Body of pancreas (tissue), 4 donors: ENCODE results near the gene DHRS1. TPM values are rescaled to one million over a fixed set of nuclear protein-coding genes. Genes with fewer than 3 reads are reported as not detected.

Experiments
- ATAC-seq: fragments of 150-250 bp; one replicate; pipeline ENCODE4 v1.9.1; 2016
- DNase-seq, 4 donors: peaks; one replicate each; pipeline ENCODE4 v3.0.0-alpha.2; 2019
- H3K27ac ChIP-seq, 4 donors: fragments of 200-600 bp; sonication (generic); 1 replicate in 3 of 4; 2 replicates in 1 of 4; pipeline versions ENCODE4 v1.5.1 to v1.6.1; 2016 to 2019; ENCODE audit warnings: mild to moderate bottlenecking in 1 of 4, mixed read lengths in 1 of 4, moderate library complexity in 1 of 4
- H3K27me3 ChIP-seq, 2 donors: fragments of 200-600 bp; sonication (generic); one replicate each; pipeline ENCODE4 v1.6.0; 2016; ENCODE audit warnings: mild to moderate bottlenecking in 1 of 2
- H3K36me3 ChIP-seq, 2 donors: fragments of 200-600 bp; sonication (generic); replicated peaks in 1 of 2; 2 replicates each; pipeline ENCODE4 v1.5.1; 2016; ENCODE audit warnings: low read depth in 2 of 2; ENCODE audit not compliant: insufficient read depth in 1 of 2
- H3K4me1 ChIP-seq: fragments of 200-600 bp; sonication (generic); one replicate; pipeline ENCODE4 v1.6.0; 2016
- H3K4me3 ChIP-seq, 2 donors: fragments of 200-600 bp; sonication (generic); 1 replicate in 1 of 2; 2 replicates in 1 of 2; pipeline ENCODE4 v1.5.1; 2016 to 2019
- H3K9me3 ChIP-seq, 3 donors: fragments of 200-600 bp; sonication (generic); 1 replicate in 2 of 3; 2 replicates in 1 of 3; pipeline ENCODE4 v1.5.1; 2016
- POLR2A ChIP-seq, 3 donors: fragments of 450-650 bp; IDR thresholded peaks; one replicate each; pipeline ENCODE4 v1.6.1; 2016; ENCODE audit warnings: antibody characterized with exemption in 3 of 3, mild to moderate bottlenecking in 2 of 3
- WGBS, 2 donors: methylation state at CpG; one replicate each; pipeline ENCODE4 v1.1.5; 2017; 5-methylcytosine and 5-hydroxymethylcytosine counted together
- intact Hi-C: fragments of 100-400 bp; cut with DNase I; formaldehyde crosslinking; loops from one replicate; pipeline ENCODE4 v1.15.1; 2023
- total RNA-seq, 2 donors: library from RNA; depleted of rRNA; stranded (reverse); fragments of >200 nt; gene quantifications; one replicate each; pipeline ENCODE4 v1.1.0, GENCODE V29; 2016
- TF ChIP-seq, protein P1 (sequence below), 7 experiments: fragments of 450-650 bp in 4 of 7; fragments of 200-600 bp in 3 of 7; sonication (generic) in 3 of 7; IDR thresholded peaks; one replicate each; pipeline ENCODE4 v1.5.1; 2016 to 2019; ENCODE audit warnings: antibody characterized with exemption in 7 of 7

The DHRS1 gene
- total RNA-seq, 2 donors from 2014 or later: 18.8 to 31.4 TPM

DNA sequence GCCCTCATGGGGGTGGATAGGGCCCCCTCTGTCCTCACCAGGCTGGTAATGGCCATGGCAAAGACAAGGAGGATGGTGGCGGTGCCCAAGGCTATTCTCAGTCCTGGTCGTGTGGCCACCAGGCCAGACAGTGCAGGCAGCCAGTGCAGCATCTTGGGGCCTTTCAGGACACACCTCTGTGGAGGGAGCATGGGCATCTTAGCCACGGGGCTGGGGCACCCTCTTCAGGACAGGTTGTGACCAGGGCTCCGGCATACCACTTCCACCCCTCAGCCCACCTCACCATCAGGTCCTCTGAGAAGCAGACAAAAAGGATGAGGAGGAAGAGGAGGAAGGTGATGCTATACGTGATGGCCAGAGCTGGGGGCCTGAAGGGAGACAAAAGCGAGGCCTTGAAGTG, 24.4 kb upstream of the DHRS1 start:
- WGBS, 2 donors: 67 to 83% methylated on average over 2 to 6 of the region's 6 CpGs
- Histone ChIP-seq H3K36me3 (no peaks in the 10 kb centered on the region), H3K27ac (no peak overlapping the region), H3K4me1 (no peaks in the 10 kb centered on the region), H3K4me3 (no peak overlapping the region), H3K9me3 (no peaks in the 10 kb centered on the region), H3K27me3 (no peaks in the 10 kb centered on the region)
- DNase-seq (no peak), ATAC-seq (no peak)
- no peak for TF ChIP-seq POLR2A (IDR thresholded peaks at IDR 0.05)
- TF ChIP-seq, protein P1, sequence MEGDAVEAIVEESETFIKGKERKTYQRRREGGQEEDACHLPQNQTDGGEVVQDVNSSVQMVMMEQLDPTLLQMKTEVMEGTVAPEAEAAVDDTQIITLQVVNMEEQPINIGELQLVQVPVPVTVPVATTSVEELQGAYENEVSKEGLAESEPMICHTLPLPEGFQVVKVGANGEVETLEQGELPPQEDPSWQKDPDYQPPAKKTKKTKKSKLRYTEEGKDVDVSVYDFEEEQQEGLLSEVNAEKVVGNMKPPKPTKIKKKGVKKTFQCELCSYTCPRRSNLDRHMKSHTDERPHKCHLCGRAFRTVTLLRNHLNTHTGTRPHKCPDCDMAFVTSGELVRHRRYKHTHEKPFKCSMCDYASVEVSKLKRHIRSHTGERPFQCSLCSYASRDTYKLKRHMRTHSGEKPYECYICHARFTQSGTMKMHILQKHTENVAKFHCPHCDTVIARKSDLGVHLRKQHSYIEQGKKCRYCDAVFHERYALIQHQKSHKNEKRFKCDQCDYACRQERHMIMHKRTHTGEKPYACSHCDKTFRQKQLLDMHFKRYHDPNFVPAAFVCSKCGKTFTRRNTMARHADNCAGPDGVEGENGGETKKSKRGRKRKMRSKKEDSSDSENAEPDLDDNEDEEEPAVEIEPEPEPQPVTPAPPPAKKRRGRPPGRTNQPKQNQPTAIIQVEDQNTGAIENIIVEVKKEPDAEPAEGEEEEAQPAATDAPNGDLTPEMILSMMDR (IDR thresholded peaks at IDR 0.05): no peak
- intact Hi-C loops: no loop called here

DNA sequence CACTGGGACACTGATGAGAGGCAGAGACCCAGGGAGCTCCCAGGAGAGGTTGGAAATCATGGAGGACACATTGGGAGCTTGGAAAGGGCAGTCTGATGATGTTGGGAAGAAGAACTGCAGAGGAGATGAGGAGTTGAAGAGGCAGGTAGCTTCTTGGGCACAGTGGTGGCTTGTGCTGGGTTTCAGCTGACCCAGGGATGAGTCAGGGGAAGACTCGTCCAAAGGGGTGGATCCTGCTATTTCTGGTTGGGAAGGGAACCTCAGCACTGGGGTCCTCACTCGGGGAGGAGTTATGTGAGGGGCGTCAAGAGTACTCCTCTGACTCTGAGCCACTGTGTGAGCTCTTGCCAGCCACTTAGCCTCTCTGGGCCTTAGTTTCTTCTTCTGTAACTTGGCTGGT, 23.8 kb upstream of the DHRS1 start:
- intact Hi-C loops: no loop called here
- Histone ChIP-seq H3K4me3 (no peak overlapping the region), H3K36me3 (no peaks in the 10 kb centered on the region), H3K27me3 (no peaks in the 10 kb centered on the region), H3K27ac (no peak overlapping the region), H3K9me3 (no peaks in the 10 kb centered on the region), H3K4me1 (no peaks in the 10 kb centered on the region)
- ATAC-seq (no peak), DNase-seq (no peak)
- TF ChIP-seq, protein P1 (IDR thresholded peaks at IDR 0.05): no peak
- no peak for TF ChIP-seq POLR2A (IDR thresholded peaks at IDR 0.05)
- 23 to 53% methylated on average over 1 to 3 of the region's 3 CpGs for WGBS, 2 donors

DNA sequence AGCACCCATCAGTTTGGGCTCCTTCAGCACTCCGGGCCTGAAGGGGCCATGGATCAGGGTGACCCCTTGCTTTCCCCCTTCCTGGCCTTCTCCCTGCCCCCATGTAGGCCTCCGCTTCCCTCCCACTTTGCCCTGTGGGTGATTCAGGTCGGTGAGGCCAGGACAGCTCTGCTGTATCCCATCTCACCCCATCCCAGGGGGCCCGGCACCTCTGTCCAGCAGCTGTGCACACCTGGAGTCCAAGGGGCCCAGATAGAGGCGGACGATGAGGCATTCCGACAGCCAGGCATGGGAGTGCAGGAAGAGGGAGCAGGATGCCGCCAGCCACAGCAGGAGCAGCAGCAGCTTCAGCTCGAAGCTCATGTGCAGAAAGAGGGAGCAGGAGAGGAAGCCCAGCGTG, 23.1 kb upstream of the DHRS1 start:
- no peak overlapping the region for H3K27ac ChIP-seq
- H3K9me3 ChIP-seq: no peaks in the 10 kb centered on the region
- intact Hi-C loops: no loop called here
- TF ChIP-seq, protein P1 (IDR thresholded peaks at IDR 0.05): no peak
- TF ChIP-seq POLR2A (IDR thresholded peaks at IDR 0.05): no peak
- no peak for ATAC-seq
- H3K27me3 ChIP-seq: no peaks in the 10 kb centered on the region
- H3K4me3 ChIP-seq: no peak overlapping the region
- no peaks in the 10 kb centered on the region for H3K36me3 ChIP-seq
- DNase-seq: no peak
- H3K4me1 ChIP-seq: no peaks in the 10 kb centered on the region
- 82% methylated on average over 3 to 10 of the region's 10 CpGs for WGBS, 2 donors

DNA sequence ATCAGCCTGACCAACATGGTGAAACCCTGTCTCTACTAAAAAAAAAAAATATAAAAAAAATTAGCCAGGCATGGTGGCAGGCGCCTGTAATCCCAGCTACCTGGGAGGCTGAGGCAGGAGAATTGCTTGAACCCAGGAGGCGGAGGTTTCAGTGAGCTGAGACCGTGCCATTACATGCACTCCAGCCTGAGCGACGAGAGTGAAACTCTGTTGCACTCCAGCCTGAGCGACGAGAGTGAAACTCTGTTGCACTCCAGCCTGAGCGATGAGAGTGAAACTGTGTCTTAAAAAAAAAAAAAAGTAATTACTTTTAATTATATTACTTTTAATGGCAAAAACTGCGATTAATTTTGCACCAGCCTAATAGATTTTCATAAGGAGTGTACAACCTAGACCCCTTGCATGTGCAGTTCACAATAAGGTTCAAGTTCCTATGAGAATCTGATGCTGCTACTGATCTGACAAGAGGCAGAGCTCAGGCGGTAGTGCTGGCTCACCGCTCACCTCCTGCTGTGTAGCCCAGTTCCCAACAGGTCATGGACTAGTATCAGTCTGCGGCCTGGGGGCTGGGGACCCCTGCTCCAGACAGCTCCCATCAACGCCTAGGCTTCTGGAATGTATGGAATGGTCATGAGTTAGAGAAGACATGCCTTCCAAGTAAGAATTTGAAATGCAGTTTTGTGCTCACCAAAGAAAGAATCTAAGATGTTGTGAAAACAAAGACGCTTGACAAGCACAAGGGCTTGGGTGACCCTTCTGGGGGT, 21.8 kb upstream of the DHRS1 start:
- H3K27me3 ChIP-seq: no peaks in the 10 kb centered on the region
- intact Hi-C loops: no loop called here
- H3K36me3 ChIP-seq: no peaks in the 10 kb centered on the region
- H3K4me3 ChIP-seq: no peak overlapping the region
- DNase-seq (no peak), ATAC-seq (no peak)
- peaks cover 3% of the 10 kb centered on the region for H3K4me1 ChIP-seq
- H3K9me3 ChIP-seq: no peaks in the 10 kb centered on the region
- no peak overlapping the region for H3K27ac ChIP-seq
- 75 to 81% methylated on average over 14 of the region's 14 CpGs for WGBS, 2 donors
- TF ChIP-seq POLR2A (IDR thresholded peaks at IDR 0.05): no peak
- TF ChIP-seq, protein P1 (IDR thresholded peaks at IDR 0.05): no peak
